GM21447 (cell line): ENCODE results near the gene IFT27.

Source experiments
- ATAC-seq: cut with Tn5 transposase; IDR thresholded peaks from one replicate; pipeline ENCODE4 v1.9.1; 2021; ENCODE audit not compliant: unreplicated experiment

The IFT27 gene

DNA sequence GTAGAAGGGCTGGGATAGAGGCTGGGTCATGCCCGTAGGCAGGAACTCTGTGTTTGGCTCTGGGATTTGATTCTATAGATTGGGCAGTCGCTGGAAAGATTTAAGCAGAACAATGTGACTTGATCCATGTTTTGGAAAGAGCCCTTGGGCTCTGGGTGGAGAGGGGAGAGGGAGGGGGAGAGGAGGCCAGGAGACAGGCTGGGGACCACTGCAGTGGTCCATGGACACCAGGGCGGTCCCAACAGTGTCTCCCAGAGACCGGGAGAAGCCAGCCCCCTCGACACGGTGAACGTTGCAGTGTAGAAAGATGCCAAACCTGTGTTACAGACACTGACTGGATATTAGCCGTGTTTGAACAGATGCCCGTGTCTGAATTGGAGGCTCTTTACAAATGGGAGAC lies 21.5 kb upstream of the IFT27 start:
- no peak for ATAC-seq

DNA sequence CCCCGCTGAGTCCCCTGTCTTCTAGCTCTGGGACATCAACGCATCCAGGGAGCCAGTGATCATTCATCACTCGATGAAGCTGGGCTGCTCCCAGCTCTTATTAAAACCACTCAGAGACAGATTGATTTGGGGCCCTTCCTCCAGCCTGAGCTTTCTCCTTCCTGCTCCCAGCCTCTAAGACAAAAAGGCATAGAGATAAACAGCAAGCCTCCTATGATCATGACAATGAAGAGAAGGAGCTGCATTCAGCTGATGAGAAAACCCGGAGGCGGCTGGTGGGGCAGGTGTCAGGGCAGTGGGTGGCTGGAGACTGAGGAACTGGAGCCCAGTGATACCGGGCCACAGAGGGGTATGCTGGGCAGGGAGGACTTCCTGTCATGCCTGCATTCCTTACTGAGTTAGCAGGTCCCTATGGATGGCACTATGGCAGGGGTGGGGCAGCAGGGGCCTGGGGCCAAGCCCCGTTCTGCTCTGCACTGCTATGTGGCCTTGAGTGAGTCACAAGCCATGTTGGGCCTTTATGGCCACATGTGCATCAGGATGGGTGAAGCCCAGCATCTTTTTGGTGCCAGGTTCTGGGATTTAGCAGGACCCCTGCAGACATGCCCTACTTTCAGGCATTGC lies 20.7 kb upstream of the IFT27 start:
- no peak for ATAC-seq

DNA sequence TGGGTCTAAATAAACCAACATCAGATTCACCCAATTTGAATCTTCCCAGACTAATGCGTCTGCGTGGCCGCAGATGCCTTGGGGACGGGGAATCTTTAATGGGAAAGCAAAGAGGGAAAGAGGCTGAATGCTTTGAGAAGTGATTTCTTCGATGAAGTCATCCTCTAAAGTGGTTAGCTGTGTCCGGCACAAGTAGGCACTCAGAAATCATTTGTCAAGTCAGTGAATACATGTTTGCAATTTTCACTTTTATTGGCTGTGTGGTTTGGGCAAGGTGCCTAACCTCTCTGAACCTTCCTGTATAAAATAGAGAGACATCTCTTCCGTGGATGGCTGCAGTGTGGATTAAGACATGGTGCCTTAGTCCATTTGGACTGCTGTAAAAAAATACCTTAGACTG lies 19.7 kb upstream of the IFT27 start:
- no peak for ATAC-seq

DNA sequence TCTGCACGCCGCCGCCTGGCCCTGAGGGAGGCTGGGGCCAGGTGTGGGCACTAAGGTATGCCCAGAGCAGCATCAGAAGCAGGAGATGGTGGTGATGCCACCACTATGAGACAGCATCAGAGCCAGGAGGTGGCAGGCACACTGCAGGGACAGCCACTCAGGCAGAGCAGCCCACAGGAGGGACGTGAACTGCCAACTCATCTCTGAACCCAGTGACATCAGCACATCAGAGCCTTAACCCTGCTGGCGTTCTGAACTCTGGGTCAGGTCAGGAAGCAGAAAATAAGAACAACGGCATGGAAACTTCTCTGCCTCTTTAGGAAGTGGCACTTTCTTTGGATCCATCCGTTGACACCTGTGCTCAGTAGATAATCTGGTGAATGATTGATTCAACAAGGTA lies 14.7 kb upstream of the IFT27 start:
- no peak for ATAC-seq

GRCh38 chr22:36787204-36787988 lies 11.5 kb upstream of the IFT27 start:
- no peak for ATAC-seq

- ATAC-seq, result no peak
Measured at GRCh38 chr22:36783743-36784142, 7.8 kb upstream of the IFT27 start.

DNA sequence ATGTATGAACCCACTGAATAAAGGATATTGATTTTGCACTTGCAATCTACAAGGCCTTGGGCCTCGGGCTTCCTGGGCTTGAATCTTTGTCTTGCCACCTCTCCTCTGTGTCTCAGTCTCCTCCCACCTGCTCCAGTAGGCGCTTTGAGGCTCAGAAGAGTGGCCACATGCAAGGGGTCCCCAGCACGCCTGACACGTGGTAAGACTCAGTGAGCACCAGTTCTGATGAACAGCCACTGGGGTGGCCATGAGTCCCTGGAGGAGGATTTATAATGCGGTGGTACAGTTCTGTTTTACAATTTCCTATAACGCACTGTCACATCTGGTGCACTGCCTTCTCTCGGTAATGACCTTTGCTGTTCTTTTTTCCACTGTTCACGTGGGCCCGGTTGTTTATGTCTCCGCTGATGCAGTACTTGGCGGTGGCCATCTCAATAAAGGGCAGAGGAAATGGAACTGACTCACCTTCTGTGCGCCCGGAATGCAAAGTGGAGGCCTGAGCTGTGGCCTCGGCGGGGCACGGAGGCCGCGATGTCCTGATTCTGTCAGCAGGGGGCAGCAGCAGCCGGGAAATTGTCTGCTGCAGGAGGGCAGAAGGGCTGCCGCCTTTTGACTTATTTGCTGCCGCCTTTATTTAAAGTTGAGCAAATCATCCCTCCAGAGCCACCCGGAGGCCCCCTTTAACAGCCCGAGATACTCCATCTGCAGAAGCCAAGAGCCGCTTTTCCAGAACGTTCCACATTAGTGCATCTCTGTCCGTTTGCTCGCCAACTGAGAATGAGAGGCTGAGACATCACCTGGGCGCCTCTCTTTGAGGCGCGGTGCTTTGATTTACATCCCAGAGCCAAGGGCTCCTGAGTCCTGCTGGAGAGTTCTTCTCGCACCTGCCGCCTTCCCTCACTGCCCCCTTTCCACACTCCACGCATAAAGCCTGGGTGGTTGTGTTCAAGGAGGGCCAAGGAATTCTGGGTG lies 6.0 kb upstream of the IFT27 start:
- ATAC-seq, result no peak

DNA sequence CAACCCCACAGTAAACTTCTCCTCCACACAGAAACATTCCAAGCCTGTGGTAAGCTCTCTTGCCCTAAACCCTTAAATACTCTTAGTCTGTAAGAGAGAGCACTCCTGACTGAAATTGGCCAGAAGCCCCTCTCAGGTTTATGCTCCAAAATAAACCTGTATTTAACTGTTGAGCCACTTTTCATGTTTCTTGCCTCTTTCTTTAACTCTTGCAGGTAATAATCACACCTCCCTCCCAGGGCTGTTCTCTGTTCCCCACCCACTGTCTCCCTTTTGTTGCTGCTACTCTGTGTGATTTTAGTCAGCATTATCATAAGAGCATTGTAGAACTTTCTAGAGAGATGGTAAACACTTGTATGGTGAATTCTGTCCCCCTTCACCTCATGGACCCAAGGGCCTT lies 2.1 kb upstream of the IFT27 start:
- no peak for ATAC-seq

GRCh38 chr22:36776722-36777121 lies 803 bp upstream of the IFT27 start:
- no peak for ATAC-seq

DNA sequence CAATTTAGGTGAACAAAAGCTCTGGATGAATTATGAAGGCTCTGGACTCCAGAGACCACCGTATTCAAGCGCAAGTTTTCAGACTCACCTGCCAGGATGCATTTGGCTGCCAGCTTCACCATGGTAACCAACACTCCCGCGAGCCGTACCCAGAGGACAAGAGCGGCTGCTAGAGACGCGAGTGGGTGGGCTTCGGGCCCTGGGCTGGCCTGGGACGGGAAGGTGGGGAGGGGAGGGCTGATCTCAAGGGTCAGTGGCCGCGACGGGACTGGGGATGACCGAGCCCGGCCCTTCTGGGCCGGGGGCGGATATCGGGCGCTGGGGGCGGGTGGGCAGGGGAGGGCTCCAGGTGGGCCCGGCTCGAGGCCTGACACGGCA lies 344 bp downstream of the IFT27 start:
- peak; percentile 6 for ATAC-seq

GRCh38 chr22:36773935-36774334 lies 2.0 kb downstream of the IFT27 start:
- ATAC-seq, result no peak

DNA sequence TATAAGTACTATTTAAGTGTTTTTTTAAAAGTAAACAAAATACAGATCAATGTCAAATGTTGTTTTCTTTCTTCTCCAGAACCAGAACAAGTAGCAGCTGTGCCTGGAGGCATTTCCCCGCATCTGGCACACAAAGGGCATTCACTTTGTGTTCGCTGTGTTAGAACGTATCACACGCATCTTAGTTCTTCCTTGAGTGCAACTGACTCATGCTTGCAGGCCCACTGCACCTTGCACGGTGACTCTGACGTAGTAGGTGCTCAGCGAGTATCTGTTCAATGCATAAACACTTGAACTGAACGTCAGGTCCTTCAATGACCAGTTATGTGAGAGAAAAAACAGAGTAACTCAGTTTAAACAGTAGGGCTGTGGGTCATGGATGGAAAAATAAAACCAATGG lies 3.5 kb downstream of the IFT27 start:
- no peak for ATAC-seq

- no peak for ATAC-seq
Measured at GRCh38 chr22:36771356-36772063, 4.4 kb downstream of the IFT27 start.

DNA sequence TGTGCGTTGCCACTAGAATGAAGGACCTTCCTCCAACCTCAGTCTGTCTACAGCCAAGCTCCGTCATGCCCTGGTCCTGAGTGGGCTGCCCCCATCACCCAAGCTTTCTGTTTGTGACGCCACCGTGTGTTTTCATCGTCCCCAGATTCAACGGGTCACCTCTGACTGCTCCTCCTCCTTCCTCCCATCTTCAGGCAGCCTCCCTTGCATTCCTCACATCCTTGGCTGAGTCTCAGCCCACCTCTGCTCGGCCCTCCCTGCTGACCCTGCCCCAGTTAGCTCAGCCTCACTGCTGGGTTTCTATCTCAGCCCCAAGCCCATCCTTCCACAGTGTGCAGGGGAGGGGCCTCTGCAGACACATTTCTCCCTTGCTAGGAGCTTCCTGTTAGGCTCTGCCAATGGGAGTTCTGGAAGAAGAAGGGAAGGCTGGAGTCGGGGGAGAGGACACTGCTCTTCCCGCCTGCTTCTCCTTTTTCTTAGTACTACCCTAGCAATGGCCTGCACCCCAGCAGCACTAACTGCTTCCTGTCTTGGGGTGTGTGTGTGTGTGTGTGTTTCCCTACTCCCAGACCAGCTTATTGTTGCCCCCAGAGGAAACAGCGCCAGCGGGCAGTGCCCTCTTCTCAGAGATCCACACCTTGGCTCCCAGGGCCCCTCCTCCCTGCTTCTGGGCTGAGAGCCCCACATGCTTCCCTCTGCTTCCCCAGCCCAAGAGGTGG lies 5.2 kb downstream of the IFT27 start:
- ATAC-seq, result no peak

DNA sequence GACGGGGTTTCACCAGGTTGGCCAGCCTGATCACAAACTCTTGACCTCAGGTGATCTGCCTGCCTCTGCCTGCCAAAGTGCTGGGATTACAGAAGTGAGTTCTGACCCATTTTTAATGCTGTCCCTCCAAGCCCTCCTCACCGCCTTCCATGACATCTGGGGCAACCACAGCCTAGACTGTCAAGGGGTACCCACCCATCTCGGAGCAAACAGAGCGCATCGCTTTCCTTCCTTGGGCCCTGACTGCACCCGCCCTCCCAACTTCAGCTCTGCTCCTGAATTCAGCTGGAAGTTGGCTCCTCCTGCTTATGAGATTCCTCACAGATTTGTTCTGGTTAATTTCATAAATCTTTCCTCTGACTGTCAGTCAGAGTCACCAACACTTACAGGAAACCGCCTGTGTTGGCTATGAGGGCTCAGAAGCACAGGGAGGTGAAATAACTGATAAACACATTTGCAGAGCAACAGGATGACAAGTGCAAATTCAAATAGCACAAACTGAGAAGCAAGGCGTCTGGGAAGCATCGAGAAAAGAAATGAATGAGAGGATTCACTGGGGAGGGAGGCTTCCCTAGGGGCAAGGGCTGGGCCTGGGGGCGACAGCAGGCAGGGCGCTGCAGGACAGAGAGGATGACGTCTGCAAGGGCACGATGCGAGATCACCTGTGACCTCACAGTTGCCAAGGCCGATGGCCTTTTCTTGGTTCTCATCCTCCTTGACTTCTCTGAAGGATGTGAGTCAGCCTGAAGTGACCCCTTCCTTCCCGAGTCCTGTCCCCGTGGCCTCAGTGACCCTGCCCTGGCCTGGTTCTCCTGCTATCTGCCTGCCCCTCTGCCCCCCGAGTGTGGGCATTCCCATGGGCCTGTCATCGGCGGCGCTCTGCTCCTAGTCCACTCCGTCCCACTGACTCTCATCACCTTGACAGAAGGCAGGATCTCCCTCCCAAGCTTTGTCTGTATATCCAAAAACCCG lies 6.1 kb downstream of the IFT27 start:
- ATAC-seq, result no peak

DNA sequence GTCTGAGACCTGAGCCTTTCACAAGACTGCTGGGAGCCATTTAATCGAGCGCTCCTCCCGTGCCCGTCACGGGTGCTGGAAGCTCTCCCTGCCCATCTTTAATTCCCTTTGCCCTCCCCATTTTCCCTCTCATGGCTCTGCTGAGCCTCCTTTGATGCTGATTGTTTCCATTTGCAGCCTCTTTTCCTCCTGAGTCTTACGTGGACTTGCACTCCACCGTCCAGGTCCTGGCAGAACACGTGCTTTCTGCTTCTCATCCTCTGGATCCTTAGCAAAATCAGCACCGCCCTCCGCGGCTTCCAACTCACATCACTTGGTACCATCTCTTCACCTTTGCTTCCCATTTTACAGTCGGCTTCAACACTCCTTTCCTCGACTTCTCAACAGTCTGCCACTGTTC lies 7.3 kb downstream of the IFT27 start:
- ATAC-seq, result no peak

DNA sequence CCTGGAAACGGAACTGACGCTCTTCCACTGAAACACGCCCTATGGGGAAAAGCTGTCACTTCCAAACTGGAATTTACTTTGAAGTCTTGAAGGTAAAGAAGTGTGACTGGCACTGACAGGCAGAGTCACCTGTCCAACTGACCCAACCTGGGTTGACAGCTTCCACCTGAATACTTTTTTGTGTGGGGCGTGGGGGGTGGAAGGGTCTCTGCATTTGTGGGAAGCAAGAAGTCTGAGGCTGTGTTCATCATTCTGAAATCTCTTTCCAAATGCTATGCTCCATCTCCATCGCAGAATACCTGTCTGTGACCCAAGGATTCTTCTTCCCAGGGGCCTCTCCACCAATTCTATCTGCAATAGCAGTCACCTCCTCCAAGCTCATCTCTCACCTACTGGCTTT lies 7.8 kb downstream of the IFT27 start:
- ATAC-seq, result no peak

- no peak for ATAC-seq
Measured at GRCh38 chr22:36767035-36767775, 8.7 kb downstream of the IFT27 start.
